ENCODE measurements around the gene CDC42. TPM values are rescaled to one million over a fixed set of nuclear protein-coding genes. Genes with fewer than 3 reads are reported as not detected.

CDC42 gene
- total RNA-seq, 1 donor from 2014 or later: 221 TPM

DNA sequence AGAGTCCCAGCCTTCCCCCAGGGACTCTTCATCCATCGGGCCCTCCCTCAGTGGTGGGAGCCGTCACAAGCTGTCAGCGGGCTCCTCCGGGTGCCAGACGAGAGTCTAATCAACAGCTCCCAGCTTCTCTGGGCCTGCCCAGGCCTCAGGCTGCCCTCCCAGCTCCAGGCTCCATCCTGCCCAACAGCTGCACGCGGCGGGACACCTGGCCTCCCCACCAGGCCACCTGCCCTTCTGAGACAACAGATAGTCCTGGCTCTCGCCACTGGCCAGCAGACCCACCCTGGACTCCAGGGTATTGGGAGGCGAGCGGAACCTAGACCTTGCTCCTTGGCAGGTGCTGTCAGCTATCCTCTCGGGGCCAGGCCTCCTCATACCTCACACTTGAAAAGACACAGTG lies 87.3 kb downstream of the CDC42 start:
- intact Hi-C loops (cut with DNase I): no loop called here
- ATAC-seq: no peak
- DNase-seq (ENCODE audit: low spot score): no peak

Other genes with a start within 250 kb of the CDC42 start
- gene LDLRAD2, start 240.4 kb upstream of the CDC42 start, total RNA-seq: 0.13 TPM
- 887 TPM for gene HSPG2, start 115.4 kb upstream of the CDC42 start, total RNA-seq
- 1.2 TPM for gene CELA3B, start 75.7 kb upstream of the CDC42 start, total RNA-seq
- 2.9 TPM for gene CELA3A, start 51.1 kb upstream of the CDC42 start, total RNA-seq
- 0.22 TPM for gene WNT4, start 90.4 kb downstream of the CDC42 start, total RNA-seq